ENCODE data around the gene EFCAB6. TPM values are rescaled to one million over a fixed set of nuclear protein-coding genes. Genes with fewer than 3 reads are reported as not detected.

EFCAB6 gene
- total RNA-seq, 1 experiment from 2014 or later, result not detected

DNA sequence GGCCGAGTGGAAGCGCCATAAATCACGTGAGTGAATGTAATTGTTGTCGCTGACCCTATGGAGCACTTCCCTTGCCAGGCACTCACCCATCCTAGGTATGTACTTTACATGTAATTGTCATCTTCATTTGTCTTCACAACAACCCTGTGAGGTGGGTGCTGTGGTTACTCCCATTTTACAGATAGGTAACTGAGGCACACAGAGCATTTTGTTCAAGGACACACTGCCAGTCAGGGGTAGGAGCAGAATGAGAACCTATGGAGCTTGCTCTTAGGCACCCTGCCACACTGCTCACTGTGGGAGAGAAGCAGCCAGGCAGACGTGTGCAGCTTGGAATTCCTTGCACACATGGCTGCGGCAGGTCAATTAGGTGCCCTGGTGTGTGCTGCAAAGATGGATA, 785 bp upstream of the EFCAB6 start:
- no peaks in the 10 kb centered on the region for H3K36me3 ChIP-seq (ENCODE audit: control insufficient read depth, insufficient read depth, low read length)
- Mint-ChIP-seq H3K4me3 (ENCODE audit: unreplicated experiment) (peak overlapping the region; percentile 73), H3K27ac (ENCODE audit: unreplicated experiment) (no peak overlapping the region), H3K27me3 (ENCODE audit: insufficient read depth, unreplicated experiment) (peaks cover 5% of the 10 kb centered on the region), H3K4me1 (ENCODE audit: low read depth, unreplicated experiment) (no peaks in the 10 kb centered on the region), H3K36me3 (ENCODE audit: insufficient read depth, unreplicated experiment) (no peaks in the 10 kb centered on the region), H3K9me3 (ENCODE audit: unreplicated experiment) (no peaks in the 10 kb centered on the region)
- H3K27me3 ChIP-seq (replicated peaks; ENCODE audit: control insufficient read depth, insufficient read depth, low read length), result no peaks in the 10 kb centered on the region
- ChIA-PET CTCF (no interaction called here), POLR2A (no interaction called here)
- DNase-seq, result no peak
- intact Hi-C loops (cut with micrococcal nuclease; ENCODE audit: unreplicated experiment), result no loop called here
- no peaks in the 10 kb centered on the region for H3K9me3 ChIP-seq
- H3K4me3 ChIP-seq (ENCODE audit: low read depth, low read length), result peak overlapping the region; percentile 47
- no TSS peak for BruUV-seq (replicated peaks)
- TF ChIP-seq, protein P1, sequence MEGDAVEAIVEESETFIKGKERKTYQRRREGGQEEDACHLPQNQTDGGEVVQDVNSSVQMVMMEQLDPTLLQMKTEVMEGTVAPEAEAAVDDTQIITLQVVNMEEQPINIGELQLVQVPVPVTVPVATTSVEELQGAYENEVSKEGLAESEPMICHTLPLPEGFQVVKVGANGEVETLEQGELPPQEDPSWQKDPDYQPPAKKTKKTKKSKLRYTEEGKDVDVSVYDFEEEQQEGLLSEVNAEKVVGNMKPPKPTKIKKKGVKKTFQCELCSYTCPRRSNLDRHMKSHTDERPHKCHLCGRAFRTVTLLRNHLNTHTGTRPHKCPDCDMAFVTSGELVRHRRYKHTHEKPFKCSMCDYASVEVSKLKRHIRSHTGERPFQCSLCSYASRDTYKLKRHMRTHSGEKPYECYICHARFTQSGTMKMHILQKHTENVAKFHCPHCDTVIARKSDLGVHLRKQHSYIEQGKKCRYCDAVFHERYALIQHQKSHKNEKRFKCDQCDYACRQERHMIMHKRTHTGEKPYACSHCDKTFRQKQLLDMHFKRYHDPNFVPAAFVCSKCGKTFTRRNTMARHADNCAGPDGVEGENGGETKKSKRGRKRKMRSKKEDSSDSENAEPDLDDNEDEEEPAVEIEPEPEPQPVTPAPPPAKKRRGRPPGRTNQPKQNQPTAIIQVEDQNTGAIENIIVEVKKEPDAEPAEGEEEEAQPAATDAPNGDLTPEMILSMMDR (IDR thresholded peaks at IDR 0.05; ENCODE audit: insufficient read depth in 1 of 2, low read depth in 1 of 2, low read length in 1 of 2, severe bottlenecking in 1 of 2, unreplicated experiment in 1 of 2), result no peak
- no peaks in the 10 kb centered on the region for H3K4me1 ChIP-seq

GRCh38 chr22:43811777-43812148, 342 bp downstream of the EFCAB6 start:
- CTCF ChIA-PET, result no interaction called here
- no peaks in the 10 kb centered on the region for H3K27me3 ChIP-seq (replicated peaks; ENCODE audit: control insufficient read depth, insufficient read depth, low read length)
- peak overlapping the region; percentile 53 for H3K27ac Mint-ChIP-seq (ENCODE audit: unreplicated experiment)
- H3K36me3 ChIP-seq (ENCODE audit: control insufficient read depth, insufficient read depth, low read length), result no peaks in the 10 kb centered on the region
- intact Hi-C loops (cut with micrococcal nuclease; ENCODE audit: unreplicated experiment), result no loop called here
- BruUV-seq (replicated peaks), result no TSS peak
- POLR2A ChIA-PET, result interaction anchor here (0.5 to 0.6 kb wide), 2 partner anchors 15 kb away, joined by 4 to 5 read pairs; no protein-coding TSS in a partner anchor
- DNase-seq, result no peak
- H3K4me3 Mint-ChIP-seq (ENCODE audit: unreplicated experiment), result peak overlapping the region; percentile 73
- no peaks in the 10 kb centered on the region for H3K9me3 Mint-ChIP-seq (ENCODE audit: unreplicated experiment)
- H3K36me3 Mint-ChIP-seq (ENCODE audit: insufficient read depth, unreplicated experiment), result no peaks in the 10 kb centered on the region
- H3K4me1 ChIP-seq, result no peaks in the 10 kb centered on the region
- H3K27me3 Mint-ChIP-seq (ENCODE audit: insufficient read depth, unreplicated experiment), result peaks cover 9% of the 10 kb centered on the region
- H3K4me1 Mint-ChIP-seq (ENCODE audit: low read depth, unreplicated experiment), result no peaks in the 10 kb centered on the region
- H3K4me3 ChIP-seq (ENCODE audit: low read depth, low read length), result peak overlapping the region; percentile 52
- TF ChIP-seq, protein P1 (IDR thresholded peaks at IDR 0.05; ENCODE audit: insufficient read depth in 1 of 2, low read depth in 1 of 2, low read length in 1 of 2, severe bottlenecking in 1 of 2, unreplicated experiment in 1 of 2), result no peak
- no peaks in the 10 kb centered on the region for H3K9me3 ChIP-seq

DNA sequence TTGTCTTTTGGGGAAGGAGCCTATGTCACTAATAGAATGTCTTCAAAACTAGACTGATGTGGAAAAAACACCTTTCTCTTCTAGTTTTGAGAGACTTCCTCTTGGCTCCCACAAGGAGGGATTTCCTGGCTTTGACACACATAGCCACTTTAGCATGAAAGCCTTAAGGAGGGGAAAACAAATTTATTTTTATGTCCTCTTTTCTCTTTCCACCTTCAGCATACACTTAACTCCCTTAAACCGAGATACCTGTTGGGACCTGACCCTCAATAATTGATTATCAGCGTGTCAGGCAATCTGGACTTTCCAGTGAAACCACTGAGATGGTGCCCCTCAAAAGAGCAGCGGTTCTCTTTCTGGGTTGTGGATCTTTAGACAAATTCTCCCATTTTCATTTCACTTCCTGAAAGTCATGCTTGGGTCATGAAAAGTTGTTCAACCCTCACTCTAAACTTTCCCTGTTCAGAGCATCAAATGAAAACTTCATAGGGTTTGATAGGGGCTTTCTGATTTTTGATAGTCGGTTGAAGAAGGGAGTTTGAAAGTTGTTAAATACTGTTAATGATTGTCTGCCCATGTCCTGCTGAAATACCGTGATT, 9.1 kb downstream of the EFCAB6 start:
- no TSS peak for BruUV-seq (replicated peaks)
- Histone ChIP-seq H3K4me3 (ENCODE audit: low read depth, low read length) (no peak overlapping the region), H3K27me3 (replicated peaks; ENCODE audit: control insufficient read depth, insufficient read depth, low read length) (no peaks in the 10 kb centered on the region), H3K36me3 (ENCODE audit: control insufficient read depth, insufficient read depth, low read length) (no peaks in the 10 kb centered on the region), H3K4me1 (no peaks in the 10 kb centered on the region), H3K9me3 (no peaks in the 10 kb centered on the region)
- intact Hi-C loops (cut with micrococcal nuclease; ENCODE audit: unreplicated experiment), result no loop called here
- CTCF ChIA-PET, result no interaction called here
- TF ChIP-seq, protein P1 (IDR thresholded peaks at IDR 0.05; ENCODE audit: insufficient read depth in 1 of 2, low read depth in 1 of 2, low read length in 1 of 2, severe bottlenecking in 1 of 2, unreplicated experiment in 1 of 2), result no peak
- Mint-ChIP-seq H3K4me3 (ENCODE audit: unreplicated experiment) (no peak overlapping the region), H3K9me3 (ENCODE audit: unreplicated experiment) (peaks cover 9% of the 10 kb centered on the region), H3K27ac (ENCODE audit: unreplicated experiment) (no peak overlapping the region), H3K27me3 (ENCODE audit: insufficient read depth, unreplicated experiment) (peaks cover 33% of the 10 kb centered on the region), H3K36me3 (ENCODE audit: insufficient read depth, unreplicated experiment) (no peaks in the 10 kb centered on the region), H3K4me1 (ENCODE audit: low read depth, unreplicated experiment) (no peaks in the 10 kb centered on the region)
- DNase-seq, result no peak
- POLR2A ChIA-PET, result no interaction called here

Data from Caco-2 (cell line).